OCI-LY7 (cell line): ENCODE measurements around the gene DENND2A.

ENCODE experiments used
- CTCF ChIP-seq: fragments of 200-600 bp; sonication (generic); conservative IDR thresholded peaks from 2 replicates; pipeline ENCODE4 v1.5.1; 2014; ENCODE audit warnings: mild to moderate bottlenecking, antibody characterized with exemption, low read length, moderate library complexity, mixed read lengths
- EZH2phosphoT487 ChIP-seq: fragments of 200-600 bp; sonication (generic); IDR thresholded peaks from 2 replicates; pipeline ENCODE4 v1.6.1; 2018; ENCODE audit warnings: low read depth, borderline replicate concordance, mild to moderate bottlenecking, mixed run types, antibody characterized with exemption, low read length, moderate library complexity, mixed read lengths

- TF ChIP-seq CTCF, result no peak
- TF ChIP-seq EZH2phosphoT487, result no peak
Measured at GRCh38 chr7:140541513-140542227, 98.9 kb downstream of the DENND2A start.
